ENCODE results near the gene CEACAM19.

Gene CEACAM19

DNA sequence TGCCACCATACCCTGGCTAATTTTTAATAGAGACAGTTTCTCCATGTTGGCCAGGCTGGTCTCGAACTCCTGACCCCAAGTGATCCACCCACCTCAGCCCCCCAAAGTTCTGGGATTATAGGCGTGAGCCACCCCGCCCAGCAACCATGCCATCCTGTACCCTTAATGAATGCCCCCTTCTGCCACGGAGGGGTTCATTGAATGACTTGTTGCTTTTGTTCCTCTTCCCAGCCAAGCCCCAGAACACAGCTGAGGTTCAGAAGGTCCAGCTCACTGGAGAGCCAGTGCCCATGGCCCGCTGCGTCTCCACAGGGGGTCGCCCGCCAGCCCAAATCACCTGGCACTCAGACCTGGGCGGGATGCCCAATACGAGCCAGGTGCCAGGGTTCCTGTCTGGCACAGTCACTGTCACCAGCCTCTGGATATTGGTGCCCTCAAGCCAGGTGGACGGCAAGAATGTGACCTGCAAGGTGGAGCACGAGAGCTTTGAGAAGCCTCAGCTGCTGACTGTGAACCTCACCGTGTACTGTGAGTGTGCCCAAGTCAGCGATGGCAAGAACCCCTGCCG lies 21.6 kb upstream of the CEACAM19 start:
- H3K27me3 ChIP-seq (ENCODE audit: insufficient read depth, low read length): no peaks in the 10 kb centered on the region
- no peak overlapping the region for H3K4me3 ChIP-seq (ENCODE audit: low read length)
- H2AFZ ChIP-seq (ENCODE audit: low read depth, low read length): no peak overlapping the region
- H3K4me1 ChIP-seq (ENCODE audit: insufficient read depth, low read length): no peaks in the 10 kb centered on the region
- peaks cover 26% of the 10 kb centered on the region for H3K36me3 ChIP-seq (ENCODE audit: insufficient read depth, low read length)
- no peaks in the 10 kb centered on the region for H3K9me3 ChIP-seq (ENCODE audit: low read length)

DNA sequence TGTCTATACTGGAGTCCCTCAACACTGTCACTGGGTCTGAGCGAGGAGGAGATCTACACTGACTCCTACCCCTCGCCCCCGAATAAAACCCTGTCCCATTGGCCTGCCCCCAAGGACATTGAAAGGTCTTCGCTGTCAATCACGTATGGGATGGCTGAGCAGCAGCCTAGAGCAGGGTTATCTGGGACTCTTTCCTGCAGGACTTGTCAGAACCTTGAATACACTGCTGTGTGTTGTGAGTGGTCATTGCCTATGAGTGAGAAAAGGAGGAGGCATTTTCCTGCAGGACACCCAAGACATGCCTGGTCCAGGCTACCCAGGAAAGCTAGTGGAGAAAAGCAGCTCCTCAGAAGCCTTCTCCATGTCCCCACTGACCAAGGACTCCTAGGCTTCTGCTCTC lies 17.9 kb upstream of the CEACAM19 start:
- H3K9me3 ChIP-seq (ENCODE audit: low read length): peaks cover 3% of the 10 kb centered on the region
- H3K36me3 ChIP-seq (ENCODE audit: insufficient read depth, low read length): peaks cover 30% of the 10 kb centered on the region
- H3K27me3 ChIP-seq (ENCODE audit: insufficient read depth, low read length): no peaks in the 10 kb centered on the region
- H3K4me1 ChIP-seq (ENCODE audit: insufficient read depth, low read length): no peaks in the 10 kb centered on the region
- no peak overlapping the region for H3K4me3 ChIP-seq (ENCODE audit: low read length)
- H2AFZ ChIP-seq (ENCODE audit: low read depth, low read length): no peak overlapping the region

DNA sequence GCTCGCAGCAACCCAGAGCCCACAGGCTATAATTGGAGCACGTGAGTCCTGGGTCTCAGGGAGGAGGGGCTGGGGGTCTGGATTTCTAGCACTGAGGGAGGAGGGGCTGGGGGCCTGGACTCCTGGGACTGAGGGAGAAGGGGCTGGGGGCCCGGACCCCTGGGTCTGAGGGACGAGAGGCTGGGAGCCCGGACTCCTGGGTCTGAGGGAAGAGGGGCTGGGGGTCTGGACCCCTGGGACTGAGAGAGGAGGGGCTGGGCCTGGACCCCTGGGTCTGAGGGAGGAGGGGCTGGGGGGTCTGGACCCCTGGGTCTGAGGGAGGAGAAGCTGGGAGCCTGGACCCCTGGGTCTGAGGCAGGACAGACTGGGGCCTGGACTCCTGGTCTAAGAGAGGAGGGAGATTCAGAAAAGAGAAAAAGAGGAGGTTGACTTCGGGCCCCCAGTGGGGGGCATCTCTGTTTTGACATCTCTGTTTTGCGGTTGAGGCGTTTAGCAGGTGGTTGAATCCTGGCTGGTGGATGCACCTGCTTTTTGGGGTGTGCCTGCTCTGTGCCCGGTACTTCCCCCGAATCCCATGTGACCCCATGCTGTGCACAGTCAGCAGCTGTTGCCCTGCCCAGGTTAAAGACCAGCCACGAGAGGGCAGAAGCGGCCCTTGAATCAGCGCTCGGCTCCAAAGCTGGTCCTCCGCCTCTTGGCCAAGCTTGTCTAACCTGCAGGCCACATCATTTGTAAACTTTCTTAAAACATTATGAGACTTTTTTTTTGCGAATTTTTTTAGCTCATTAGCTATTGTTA lies 17.1 kb upstream of the CEACAM19 start:
- peaks cover 36% of the 10 kb centered on the region for H3K36me3 ChIP-seq (ENCODE audit: insufficient read depth, low read length)
- no peaks in the 10 kb centered on the region for H3K27me3 ChIP-seq (ENCODE audit: insufficient read depth, low read length)

DNA sequence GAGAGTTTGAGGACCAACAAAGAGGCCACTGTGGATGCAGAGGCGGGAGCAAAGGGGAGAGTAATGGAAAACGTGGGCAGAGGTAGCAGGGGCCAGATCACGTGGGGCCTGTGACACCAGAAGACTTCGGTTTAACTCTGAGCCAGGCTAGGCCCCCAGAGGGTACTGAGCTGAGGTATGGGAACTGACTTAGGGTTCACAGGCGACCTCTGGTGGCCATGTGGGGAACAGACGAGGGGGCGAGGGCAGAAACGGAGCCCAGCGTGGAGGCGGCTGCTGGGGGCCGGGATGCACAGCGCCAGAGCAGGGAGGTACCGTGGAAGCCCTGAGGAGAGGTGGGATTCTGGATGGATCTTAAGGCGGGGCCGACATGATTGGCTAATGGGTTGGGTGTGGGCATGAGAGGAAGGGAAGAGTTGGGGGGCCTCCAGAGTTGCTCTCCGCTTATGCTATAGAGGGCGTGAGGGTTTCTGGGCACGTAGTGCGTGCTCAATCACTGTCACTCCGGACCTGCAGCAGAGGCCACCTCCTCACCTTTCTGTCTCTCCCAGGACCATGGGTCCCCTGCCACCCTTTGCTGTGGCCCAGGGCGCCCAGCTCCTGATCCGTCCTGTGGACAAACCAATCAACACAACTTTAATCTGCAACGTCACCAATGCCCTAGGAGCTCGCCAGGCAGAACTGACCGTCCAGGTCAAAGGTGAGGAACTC lies 13.9 kb upstream of the CEACAM19 start:
- Histone ChIP-seq H3K4me1 (ENCODE audit: insufficient read depth, low read length) (no peaks in the 10 kb centered on the region), H3K27me3 (ENCODE audit: insufficient read depth, low read length) (no peaks in the 10 kb centered on the region), H3K36me3 (ENCODE audit: insufficient read depth, low read length) (peaks cover 33% of the 10 kb centered on the region), H3K4me3 (ENCODE audit: low read length) (no peak overlapping the region), H2AFZ (ENCODE audit: low read depth, low read length) (no peak overlapping the region), H3K9me3 (ENCODE audit: low read length) (peaks cover 3% of the 10 kb centered on the region)

More for the DNA sequence above, 17.1 kb upstream of the CEACAM19 start:
- peaks cover 3% of the 10 kb centered on the region for H3K9me3 ChIP-seq (ENCODE audit: low read length)
- H3K4me1 ChIP-seq (ENCODE audit: insufficient read depth, low read length): no peaks in the 10 kb centered on the region
- H3K4me3 ChIP-seq (ENCODE audit: low read length): no peak overlapping the region
- H2AFZ ChIP-seq (ENCODE audit: low read depth, low read length): no peak overlapping the region

DNA sequence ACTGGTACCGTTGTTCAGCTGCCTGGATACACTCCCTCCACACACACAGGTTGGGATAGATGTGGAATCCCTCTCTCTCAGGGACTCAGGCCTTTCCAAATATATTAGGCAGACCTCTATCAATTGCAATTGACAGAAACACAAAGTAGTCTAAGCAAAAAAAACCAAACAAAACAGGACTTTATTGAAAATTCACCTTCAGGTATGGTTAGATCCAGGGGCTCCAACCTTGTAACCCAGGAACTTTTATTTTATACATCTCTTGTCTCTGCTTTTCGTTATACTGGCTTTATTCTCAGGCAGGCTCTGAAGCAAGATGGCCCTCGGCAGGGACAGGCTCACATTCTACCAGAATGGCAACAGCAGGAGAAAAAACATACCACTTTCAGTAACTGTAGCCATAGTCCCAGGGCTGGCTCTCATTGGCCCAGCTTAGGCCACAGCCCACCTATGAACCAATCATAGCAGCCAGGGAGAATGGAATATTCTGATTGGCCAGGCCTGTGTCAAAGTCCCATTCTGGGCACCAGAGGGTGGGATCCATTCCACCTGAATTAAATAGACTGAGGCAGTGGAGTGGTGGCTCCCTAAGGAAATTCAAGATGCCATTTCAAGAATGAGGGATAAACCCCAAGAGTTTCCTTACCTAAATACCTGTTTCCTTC lies 13.1 kb upstream of the CEACAM19 start:
- Histone ChIP-seq H3K27me3 (ENCODE audit: insufficient read depth, low read length) (no peaks in the 10 kb centered on the region), H3K9me3 (ENCODE audit: low read length) (peaks cover 3% of the 10 kb centered on the region), H3K36me3 (ENCODE audit: insufficient read depth, low read length) (peaks cover 33% of the 10 kb centered on the region), H3K4me1 (ENCODE audit: insufficient read depth, low read length) (no peaks in the 10 kb centered on the region), H2AFZ (ENCODE audit: low read depth, low read length) (no peak overlapping the region), H3K4me3 (ENCODE audit: low read length) (no peak overlapping the region)

DNA sequence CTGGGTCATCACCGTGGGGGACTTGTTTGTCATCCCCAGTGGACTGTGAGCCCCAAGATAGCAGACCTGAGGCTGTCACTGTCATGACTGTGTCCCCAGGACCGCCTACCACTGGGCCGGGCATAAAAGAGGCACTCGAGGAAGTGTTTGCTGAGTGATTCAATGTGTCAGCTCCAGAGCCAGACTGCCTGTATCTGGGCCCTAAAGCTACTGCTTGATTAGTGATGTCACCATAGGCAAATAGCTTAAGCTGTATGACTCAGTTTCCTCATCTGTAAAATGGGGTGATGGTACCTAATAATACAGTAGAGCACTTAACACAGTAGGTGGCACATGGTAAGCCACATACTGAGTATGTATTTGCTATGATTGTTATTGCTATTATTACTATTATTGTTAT lies 11.2 kb upstream of the CEACAM19 start:
- Histone ChIP-seq H3K4me1 (ENCODE audit: insufficient read depth, low read length) (no peaks in the 10 kb centered on the region), H3K4me3 (ENCODE audit: low read length) (no peak overlapping the region), H2AFZ (ENCODE audit: low read depth, low read length) (no peak overlapping the region), H3K9me3 (ENCODE audit: low read length) (peaks cover 3% of the 10 kb centered on the region), H3K36me3 (ENCODE audit: insufficient read depth, low read length) (peaks cover 29% of the 10 kb centered on the region), H3K27me3 (ENCODE audit: insufficient read depth, low read length) (no peaks in the 10 kb centered on the region)

DNA sequence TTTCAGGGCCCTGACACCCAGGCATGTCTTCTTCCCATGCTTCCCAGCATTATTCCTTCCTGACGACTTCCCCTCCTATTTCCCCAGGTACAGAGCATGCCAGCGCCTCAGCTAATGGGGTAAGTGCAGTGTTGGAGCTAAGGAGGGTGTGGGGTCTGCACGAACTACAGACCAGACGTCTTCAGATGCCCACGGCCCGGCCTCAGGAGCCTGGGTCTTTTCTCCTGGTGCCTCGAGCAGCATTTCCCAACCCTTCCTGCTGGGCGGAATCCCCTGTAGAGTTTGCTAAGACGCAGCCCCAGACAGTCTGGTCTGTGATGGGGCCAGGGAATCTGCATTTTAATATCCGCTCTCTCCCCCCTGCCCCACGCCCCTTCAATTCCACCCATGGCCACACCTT lies 10.1 kb upstream of the CEACAM19 start:
- Histone ChIP-seq H3K36me3 (ENCODE audit: insufficient read depth, low read length) (peaks cover 29% of the 10 kb centered on the region), H3K27me3 (ENCODE audit: insufficient read depth, low read length) (no peaks in the 10 kb centered on the region)

DNA sequence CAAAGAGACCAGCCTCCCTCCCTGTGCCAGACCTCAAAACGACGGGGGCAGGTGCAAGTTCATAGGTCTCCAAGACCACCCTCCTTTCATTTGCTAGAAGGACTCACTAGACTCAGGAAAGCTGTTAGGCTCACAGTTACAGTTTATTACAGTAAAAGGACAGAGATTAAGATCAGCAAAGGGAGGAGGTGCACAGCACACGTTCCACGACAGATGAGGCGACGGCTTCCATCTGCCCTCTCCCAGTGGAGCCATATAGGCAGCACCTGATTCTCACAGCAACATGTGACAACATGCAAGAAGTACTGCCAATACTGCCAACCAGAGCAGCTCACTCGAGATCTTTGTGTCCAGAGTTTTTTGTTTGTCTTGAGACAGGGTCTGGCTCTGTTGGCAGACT lies 9.4 kb upstream of the CEACAM19 start:
- Histone ChIP-seq H2AFZ (ENCODE audit: low read depth, low read length) (no peak overlapping the region), H3K27me3 (ENCODE audit: insufficient read depth, low read length) (no peaks in the 10 kb centered on the region), H3K4me1 (ENCODE audit: insufficient read depth, low read length) (no peaks in the 10 kb centered on the region), H3K9me3 (ENCODE audit: low read length) (peaks cover 3% of the 10 kb centered on the region), H3K36me3 (ENCODE audit: insufficient read depth, low read length) (peaks cover 29% of the 10 kb centered on the region), H3K4me3 (ENCODE audit: low read length) (no peak overlapping the region)

More for the DNA sequence above, 10.1 kb upstream of the CEACAM19 start:
- no peak overlapping the region for H3K4me3 ChIP-seq (ENCODE audit: low read length)
- H2AFZ ChIP-seq (ENCODE audit: low read depth, low read length): no peak overlapping the region
- H3K4me1 ChIP-seq (ENCODE audit: insufficient read depth, low read length): no peaks in the 10 kb centered on the region
- peaks cover 3% of the 10 kb centered on the region for H3K9me3 ChIP-seq (ENCODE audit: low read length)

DNA sequence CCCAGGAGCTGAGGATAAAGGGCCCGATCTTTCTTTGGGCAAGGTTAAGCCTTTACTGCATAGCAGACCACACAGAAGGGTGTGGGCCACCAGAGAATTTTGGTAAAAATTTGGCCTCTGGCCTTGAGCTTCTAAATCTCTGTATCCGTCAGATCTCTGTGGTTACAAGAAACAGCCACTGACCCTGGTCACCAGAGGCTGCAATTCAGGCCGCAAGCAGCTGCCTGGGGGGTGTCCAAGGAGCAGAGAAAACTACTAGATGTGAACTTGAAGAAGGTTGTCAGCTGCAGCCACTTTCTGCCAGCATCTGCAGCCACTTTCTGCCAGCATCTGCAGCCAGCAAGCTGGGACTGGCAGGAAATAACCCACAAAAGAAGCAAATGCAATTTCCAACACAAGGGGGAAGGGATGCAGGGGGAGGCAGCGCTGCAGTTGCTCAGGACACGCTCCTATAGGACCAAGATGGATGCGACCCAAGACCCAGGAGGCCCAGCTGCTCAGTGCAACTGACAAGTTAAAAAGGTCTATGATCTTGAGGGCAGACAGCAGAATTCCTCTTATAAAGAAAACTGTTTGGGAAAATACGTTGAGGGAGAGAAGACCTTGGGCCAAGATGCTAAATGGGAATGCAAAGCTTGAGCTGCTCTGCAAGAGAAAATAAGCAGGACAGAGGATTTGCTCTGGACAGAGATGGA lies 8.4 kb upstream of the CEACAM19 start:
- H2AFZ ChIP-seq (ENCODE audit: low read depth, low read length): no peak overlapping the region
- no peak overlapping the region for H3K4me3 ChIP-seq (ENCODE audit: low read length)
- H3K4me1 ChIP-seq (ENCODE audit: insufficient read depth, low read length): no peaks in the 10 kb centered on the region
- peaks cover under 1% of the 10 kb centered on the region for H3K9me3 ChIP-seq (ENCODE audit: low read length)
- no peaks in the 10 kb centered on the region for H3K27me3 ChIP-seq (ENCODE audit: insufficient read depth, low read length)
- H3K36me3 ChIP-seq (ENCODE audit: insufficient read depth, low read length): peaks cover 26% of the 10 kb centered on the region

DNA sequence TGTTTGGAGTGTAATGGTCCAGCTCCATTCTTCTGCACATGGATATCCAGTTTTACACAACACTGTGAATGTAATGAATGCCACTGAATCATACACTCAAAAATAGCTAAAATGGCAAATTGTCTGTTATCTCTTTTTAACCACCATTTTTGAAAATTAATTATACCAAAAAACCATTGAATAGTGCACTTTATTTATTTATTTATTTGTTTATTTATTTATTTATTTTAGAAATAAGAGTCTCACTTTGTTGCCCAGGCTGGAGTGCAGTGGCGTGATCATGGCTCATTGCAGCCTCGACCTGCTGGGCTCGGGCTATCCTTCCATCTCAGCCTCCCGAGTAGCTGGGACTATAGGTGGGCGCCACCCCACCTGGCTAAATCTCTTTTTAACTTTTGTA lies 7.3 kb upstream of the CEACAM19 start:
- Histone ChIP-seq H3K27me3 (ENCODE audit: insufficient read depth, low read length) (no peaks in the 10 kb centered on the region), H3K9me3 (ENCODE audit: low read length) (no peaks in the 10 kb centered on the region), H3K4me1 (ENCODE audit: insufficient read depth, low read length) (no peaks in the 10 kb centered on the region)

DNA sequence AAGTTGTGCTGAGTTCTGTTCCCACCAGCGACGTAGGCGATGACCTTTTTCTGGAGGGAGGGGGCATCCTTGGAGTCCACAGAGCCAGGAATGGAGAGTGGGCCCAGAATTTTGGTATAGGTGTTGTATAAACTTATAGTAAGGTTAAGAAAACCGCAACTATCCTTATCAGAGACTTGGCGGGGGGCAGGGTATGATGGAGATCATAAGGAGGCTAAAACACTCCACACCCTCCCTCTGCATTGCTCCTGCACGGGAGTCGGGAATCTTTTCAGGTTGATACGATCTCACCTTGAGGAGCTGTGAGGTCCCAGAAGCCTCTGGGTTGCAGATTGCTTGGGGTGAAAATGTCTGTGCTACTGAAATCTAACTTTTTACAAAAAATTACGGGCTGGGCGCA lies 6.3 kb upstream of the CEACAM19 start:
- H3K27me3 ChIP-seq (ENCODE audit: insufficient read depth, low read length): no peaks in the 10 kb centered on the region
- no peaks in the 10 kb centered on the region for H3K4me1 ChIP-seq (ENCODE audit: insufficient read depth, low read length)
- H3K36me3 ChIP-seq (ENCODE audit: insufficient read depth, low read length): peaks cover 8% of the 10 kb centered on the region
- H3K4me3 ChIP-seq (ENCODE audit: low read length): no peak overlapping the region
- H2AFZ ChIP-seq (ENCODE audit: low read depth, low read length): no peak overlapping the region
- H3K9me3 ChIP-seq (ENCODE audit: low read length): no peaks in the 10 kb centered on the region

More for the DNA sequence above, 7.3 kb upstream of the CEACAM19 start:
- Histone ChIP-seq H3K4me3 (ENCODE audit: low read length) (no peak overlapping the region), H2AFZ (ENCODE audit: low read depth, low read length) (no peak overlapping the region), H3K36me3 (ENCODE audit: insufficient read depth, low read length) (peaks cover 16% of the 10 kb centered on the region)

DNA sequence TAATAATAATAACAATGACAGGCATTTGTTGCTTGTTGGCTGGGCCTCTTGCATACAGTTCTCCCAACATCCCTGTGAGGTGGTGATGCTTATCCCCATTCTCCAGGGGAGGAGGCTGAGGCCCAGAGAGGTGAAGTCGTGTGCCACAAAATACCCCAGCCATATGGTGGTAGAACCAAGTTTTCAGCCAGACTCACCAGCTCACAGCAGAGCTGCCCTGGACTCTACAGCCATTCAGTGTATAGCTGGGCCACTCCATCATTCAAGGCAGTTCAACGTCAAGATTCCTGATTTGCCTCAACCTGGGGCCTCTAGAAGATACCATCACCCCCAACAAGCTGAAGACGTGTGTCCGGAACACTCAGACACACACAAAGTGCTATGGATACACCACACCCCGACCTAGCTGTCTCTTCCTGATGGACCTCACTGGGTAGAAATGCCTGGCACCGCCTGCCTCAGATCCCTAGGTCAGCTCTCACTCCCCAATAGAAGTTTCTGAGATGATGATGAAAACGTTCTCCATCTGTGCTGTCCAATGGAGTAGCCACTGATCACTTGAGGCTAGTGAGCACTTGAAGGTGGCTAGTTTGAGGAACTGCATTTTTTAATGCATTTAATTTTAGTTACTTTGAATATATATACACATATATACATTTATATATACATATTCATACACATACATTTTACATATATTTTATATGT lies 4.3 kb upstream of the CEACAM19 start:
- H2AFZ ChIP-seq (ENCODE audit: low read depth, low read length): no peak overlapping the region
- H3K4me1 ChIP-seq (ENCODE audit: insufficient read depth, low read length): no peaks in the 10 kb centered on the region
- H3K9me3 ChIP-seq (ENCODE audit: low read length): no peaks in the 10 kb centered on the region
- H3K36me3 ChIP-seq (ENCODE audit: insufficient read depth, low read length): peaks cover under 1% of the 10 kb centered on the region
- no peaks in the 10 kb centered on the region for H3K27me3 ChIP-seq (ENCODE audit: insufficient read depth, low read length)
- no peak overlapping the region for H3K4me3 ChIP-seq (ENCODE audit: low read length)

All from neuron (in vitro differentiated cells).